ENCODE data around the gene SAG.

SAG gene

DNA sequence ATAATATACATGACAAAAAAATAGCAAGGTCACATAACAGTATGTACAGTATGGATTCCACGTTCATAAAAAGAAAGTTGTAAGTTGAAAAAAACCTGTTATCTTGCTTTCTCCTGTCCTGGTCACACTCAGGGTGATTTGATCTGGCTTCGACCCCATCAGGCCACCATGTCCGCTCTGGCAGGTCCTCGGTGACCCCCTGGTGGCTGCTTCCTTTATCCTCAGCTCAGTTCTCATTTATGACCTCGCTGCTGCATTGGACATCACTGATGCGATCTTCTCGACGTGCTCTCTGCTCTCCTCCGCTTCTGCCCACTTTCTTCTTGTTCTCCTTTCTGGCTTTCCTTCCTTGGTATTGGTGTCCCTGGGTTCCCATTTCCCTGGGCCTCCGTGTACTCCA, 76.4 kb downstream of the SAG start:
- no peak for DNase-seq

- no peak for DNase-seq
These were observed 77.3 kb downstream of the SAG start for GRCh38 chr2:233384811-233385488.

- peak; percentile 42 for DNase-seq
These were observed 78.0 kb downstream of the SAG start for GRCh38 chr2:233385489-233386044.

- DNase-seq, result no peak
These were observed 78.9 kb downstream of the SAG start for GRCh38 chr2:233386382-233387041.

DNA sequence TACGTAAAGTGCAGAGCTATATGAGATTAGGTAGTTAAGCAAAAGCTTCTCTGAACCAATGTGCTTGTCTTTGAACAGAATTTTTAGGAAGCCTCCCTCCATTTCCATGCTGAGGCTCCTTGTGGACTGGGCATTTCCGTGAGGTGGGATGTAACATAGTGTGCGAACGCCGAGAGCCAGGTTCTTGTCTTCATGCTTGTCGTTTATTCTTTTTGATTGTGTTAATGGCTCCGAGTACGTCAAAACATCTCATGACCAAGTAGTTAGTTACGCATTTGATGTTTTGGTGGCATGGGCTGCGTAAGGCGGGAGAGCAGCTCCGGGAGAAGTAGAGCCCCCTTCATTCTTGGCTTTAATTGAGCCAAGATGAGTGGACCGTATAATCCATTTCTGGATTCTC, 79.6 kb downstream of the SAG start:
- DNase-seq, result no peak

- DNase-seq, result no peak
These were observed 80.3 kb downstream of the SAG start for GRCh38 chr2:233387667-233388528.

- no peak for DNase-seq
These were observed 82.0 kb downstream of the SAG start for GRCh38 chr2:233389601-233390125.

DNA sequence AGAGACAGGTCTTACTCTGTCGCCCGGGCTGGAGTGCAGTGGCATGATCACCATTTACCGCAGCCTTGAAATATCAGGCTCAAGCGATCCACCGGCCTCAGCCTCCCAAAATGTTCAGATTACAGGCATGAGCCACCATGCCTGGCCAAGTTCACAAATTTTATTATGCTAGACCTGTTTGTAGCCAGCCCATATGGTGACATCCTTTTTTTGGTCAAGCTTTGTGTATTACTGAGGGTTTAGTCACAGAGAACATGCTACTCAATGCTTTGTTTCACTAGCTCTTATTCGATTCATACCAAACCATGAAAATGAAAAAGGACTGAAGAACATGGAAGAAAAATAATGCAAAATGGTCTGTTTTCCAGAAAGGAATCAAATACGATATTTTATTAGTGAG, 88.1 kb downstream of the SAG start:
- no peak for DNase-seq
